A549 (cell line): Measurements from ENCODE around the gene CDYL. TPM values are rescaled to one million over a fixed set of nuclear protein-coding genes. Genes with fewer than 3 reads are reported as not detected.

Source experiments
- ATAC-seq, 2 experiments: fragments of 200-7000 bp in 1 of 2; fragments of >200 bp in 1 of 2; cut with Nextera tagmentation in 1 of 2; cut with Tn5 transposase in 1 of 2; 3 replicates each; pipeline versions ENCODE4 v1.8.0 to v1.9.1; 2018 to 2020; ENCODE audit warnings: mild to moderate bottlenecking in 1 of 2, moderate library complexity in 1 of 2
- CTCF ChIA-PET: fragments of 300-600 bp; sonication (Branson Sonifier 250); formaldehyde crosslinking; extraction: SDS; loops from one replicate; lab custom pipeline; 2021; ENCODE audit warnings: antibody characterized with exemption, inconsistent platforms; lab: Yijun Ruan, JAX
- POLR2A ChIA-PET: fragments of 350-600 bp; formaldehyde crosslinking; extraction: SDS; loops from one replicate; lab custom pipeline; 2021; ENCODE audit warnings: antibody characterized with exemption, inconsistent platforms; lab: Yijun Ruan, JAX
- DNase-seq, 2 experiments: peaks; one replicate each; pipeline versions ENCODE4 v3.0.0 to v3.0.0-alpha.2; 2011 to 2016; ENCODE audit warnings: low read depth in 1 of 2, low spot score in 1 of 2
- FAIRE-seq: peaks from 2 replicates; lab custom pipeline; 2011; peaks lifted over from hg19 to GRCh38; lab: Jason Lieb, UNC
- H3K27ac ChIP-seq, 2 experiments: fragments of >200 bp; sonication (Bioruptor Twin); formaldehyde crosslinking; 3 replicates each; pipeline ENCODE4 v1.5.1; 2016 to 2017
- H3K4me1 ChIP-seq: fragments of >200 bp; sonication (Bioruptor Twin); formaldehyde crosslinking; 3 replicates; pipeline ENCODE4 v1.6.1; 2016
- H3K4me2 ChIP-seq: fragments of >200 bp; sonication (Bioruptor Twin); formaldehyde crosslinking; 3 replicates; pipeline ENCODE4 v1.6.1; 2016
- H3K4me3 ChIP-seq: fragments of >200 bp; sonication (Bioruptor Twin); formaldehyde crosslinking; 3 replicates; pipeline ENCODE4 v1.5.1; 2016
- H3K9me3 ChIP-seq: fragments of >200 bp; sonication (Bioruptor Twin); formaldehyde crosslinking; 3 replicates; pipeline ENCODE4 v1.6.1; 2016
- BCL3 ChIP-seq: fragments of >200 bp; sonication (Bioruptor Twin); formaldehyde crosslinking; IDR thresholded peaks from 3 replicates; pipeline ENCODE4 v1.6.1; 2016
- CBX8 ChIP-seq: fragments of 200-600 bp; sonication (generic); IDR thresholded peaks from 2 replicates; pipeline ENCODE4 v1.6.1; 2016
- CEBPB ChIP-seq, 2 experiments: fragments of >200 bp in 1 of 2; sonication (Bioruptor Twin) in 1 of 2; formaldehyde crosslinking in 1 of 2; IDR thresholded peaks; 2 replicates each; pipeline ENCODE4 v1.6.1; 2012 to 2016
- CHD4 ChIP-seq: fragments of 200-600 bp; sonication (generic); IDR thresholded peaks from 2 replicates; pipeline ENCODE4 v1.6.1; 2016; ENCODE audit warnings: antibody characterized with exemption, mild to moderate bottlenecking, borderline replicate concordance
- ELK1 ChIP-seq: fragments of 150-350 bp; IDR thresholded peaks from 2 replicates; pipeline ENCODE4 v1.6.1; 2014; ENCODE audit warnings: low read depth, mild to moderate bottlenecking, low read length
- EP300 ChIP-seq, 2 experiments: fragments of >200 bp; sonication (Bioruptor Twin); formaldehyde crosslinking; IDR thresholded peaks; 2 replicates in 1 of 2; 3 replicates in 1 of 2; pipeline ENCODE4 v1.6.1; 2016 to 2017
- FOSB ChIP-seq: fragments of 250-450 bp; sonication (Bioruptor Pico); IDR thresholded peaks from 2 replicates; pipeline ENCODE4 v1.5.0; 2020; ENCODE audit warnings: mild to moderate bottlenecking, moderate library complexity
- FOSL2 ChIP-seq, 2 experiments: fragments of 450-650 bp in 1 of 2; fragments of >200 bp in 1 of 2; sonication (Bioruptor Twin) in 1 of 2; formaldehyde crosslinking; IDR thresholded peaks; 2 replicates each; pipeline versions ENCODE4 v1.5.0 to v1.6.1; 2016 to 2020; ENCODE audit warnings: mild to moderate bottlenecking in 1 of 2, moderate library complexity in 1 of 2
- HES2 ChIP-seq: fragments of >200 bp; sonication (Bioruptor Twin); formaldehyde crosslinking; IDR thresholded peaks from 2 replicates; pipeline ENCODE4 v1.6.1; 2016
- HOXA7 ChIP-seq: fragments of 250-450 bp; sonication (Bioruptor Pico); IDR thresholded peaks from 2 replicates; pipeline ENCODE4 v1.5.0; 2020; ENCODE audit warnings: mild to moderate bottlenecking, moderate library complexity
- HOXB13 ChIP-seq: fragments of 250-450 bp; sonication (Bioruptor Pico); IDR thresholded peaks from 2 replicates; pipeline ENCODE4 v1.5.0; 2020; ENCODE audit warnings: low read depth, mild to moderate bottlenecking, moderate library complexity
- HOXB5 ChIP-seq: fragments of 250-450 bp; sonication (Bioruptor Pico); IDR thresholded peaks from 2 replicates; pipeline ENCODE4 v1.5.0; 2020; ENCODE audit warnings: mild to moderate bottlenecking, moderate library complexity
- JUN ChIP-seq, 2 experiments: fragments of >200 bp; sonication (Bioruptor Twin); formaldehyde crosslinking; IDR thresholded peaks; 2 replicates in 1 of 2; 3 replicates in 1 of 2; pipeline ENCODE4 v1.6.1; 2016 to 2017
- MAX ChIP-seq: IDR thresholded peaks from 2 replicates; pipeline ENCODE4 v1.6.1; 2012
- MAZ ChIP-seq: fragments of 150-350 bp; IDR thresholded peaks from 2 replicates; pipeline ENCODE4 v1.6.1; 2014; ENCODE audit warnings: antibody characterized with exemption, low read depth, low read length, borderline replicate concordance
- MYC ChIP-seq: IDR thresholded peaks from 2 replicates; pipeline ENCODE4 v1.6.1; 2012; ENCODE audit warnings: mild to moderate bottlenecking, inconsistent platforms, low read length, improper control_type of control experiment, borderline replicate concordance
- NFE2L2 ChIP-seq: fragments of 150-350 bp; conservative IDR thresholded peaks from 2 replicates; pipeline ENCODE4 v1.6.1; 2014; ENCODE audit warnings: low read length
- NPAS2 ChIP-seq: fragments of 250-450 bp; sonication (Bioruptor Pico); IDR thresholded peaks from 2 replicates; pipeline ENCODE4 v1.8.0; 2022; ENCODE audit warnings: mild to moderate bottlenecking, moderate library complexity, borderline replicate concordance
- NR3C1 ChIP-seq: fragments of >200 bp; sonication (Bioruptor Twin); formaldehyde crosslinking; IDR thresholded peaks from 3 replicates; pipeline ENCODE4 v1.6.1; 2017
- POLR2AphosphoS2 ChIP-seq: conservative IDR thresholded peaks from 2 replicates; pipeline ENCODE4 v1.6.1; 2012; ENCODE audit warnings: low read length, improper control_type of control experiment, inconsistent platforms
- RFX5 ChIP-seq: fragments of 450-650 bp; IDR thresholded peaks from 2 replicates; pipeline ENCODE4 v1.7.1; 2014; ENCODE audit warnings: antibody characterized with exemption, mild to moderate bottlenecking, moderate library complexity
- ZC3H11A ChIP-seq: fragments of 450-650 bp; IDR thresholded peaks from 2 replicates; pipeline ENCODE4 v1.6.1; 2014; ENCODE audit warnings: antibody characterized with exemption, mild to moderate bottlenecking
- ZFP36 ChIP-seq: fragments of 450-650 bp; IDR thresholded peaks from 2 replicates; pipeline ENCODE4 v1.6.1; 2014; ENCODE audit warnings: borderline replicate concordance; ENCODE audit not compliant: partially characterized antibody
- ZNF302 ChIP-seq: fragments of 250-450 bp; sonication (Bioruptor Pico); IDR thresholded peaks from 2 replicates; pipeline ENCODE4 v1.9.0; 2021; ENCODE audit warnings: inconsistent platforms, mild to moderate bottlenecking, moderate library complexity
- WGBS: methylation state at CpG from one replicate; pipeline ENCODE4 v1.1.6; 2017; ENCODE audit errors: missing lambda C conversion rate; 5-methylcytosine and 5-hydroxymethylcytosine counted together
- polyA plus RNA-seq, 4 experiments: library from polyadenylated mRNA; depleted of rRNA in 3 of 4; stranded (reverse); fragments of >200 nt; fragmentation: RNase III in 1 of 4; extraction: RNeasy Plus Mini Kit Qiagen cat#74134 plus additional on column Dnase treatment in 1 of 4; gene quantifications; 2 replicates in 3 of 4; 3 replicates in 1 of 4; pipeline ENCODE4 v1.2.3, GENCODE V29; 2011 to 2017

The CDYL gene
- polyA plus RNA-seq, 2 of the 4 experiments (the other 2 are of a cell fraction), result 18.6 to 42.7 TPM

- CTCF ChIA-PET, result no interaction called here
- TF ChIP-seq FOSL2 (IDR thresholded peaks at IDR 0.05) (no peak), FOSL2 (CRISPR knock-in tag; IDR thresholded peaks at IDR 0.05) (no peak), MYC (no peak), ZNF302 (CRISPR knock-in tag) (no peak), HOXA7 (CRISPR knock-in tag) (no peak), CHD4 (no peak), ELK1 (no peak), CEBPB (IDR thresholded peaks at IDR 0.05) (no peak), BCL3 (no peak), NPAS2 (CRISPR knock-in tag) (no peak), ZC3H11A (no peak), NFE2L2 (no peak), MAX (no peak), HOXB5 (CRISPR knock-in tag) (no peak), POLR2AphosphoS2 (no peak), NR3C1 (no peak), FOSB (CRISPR knock-in tag) (no peak), HES2 (no peak), RFX5 (no peak)
- ATAC-seq (no peak), DNase-seq (no peak), FAIRE-seq (no peak)
- Histone ChIP-seq H3K9me3 (no peaks in the 10 kb centered on the region), H3K27ac (no peak overlapping the region), H3K4me2 (no peak overlapping the region), H3K4me3 (no peak overlapping the region), H3K4me1 (no peaks in the 10 kb centered on the region)
- POLR2A ChIA-PET, result no interaction called here
- WGBS, result 72% methylated on average over 7 of the region's 7 CpGs
These were observed 195.6 kb downstream of the CDYL start for GRCh38 chr6:4971851-4972250.

DNA sequence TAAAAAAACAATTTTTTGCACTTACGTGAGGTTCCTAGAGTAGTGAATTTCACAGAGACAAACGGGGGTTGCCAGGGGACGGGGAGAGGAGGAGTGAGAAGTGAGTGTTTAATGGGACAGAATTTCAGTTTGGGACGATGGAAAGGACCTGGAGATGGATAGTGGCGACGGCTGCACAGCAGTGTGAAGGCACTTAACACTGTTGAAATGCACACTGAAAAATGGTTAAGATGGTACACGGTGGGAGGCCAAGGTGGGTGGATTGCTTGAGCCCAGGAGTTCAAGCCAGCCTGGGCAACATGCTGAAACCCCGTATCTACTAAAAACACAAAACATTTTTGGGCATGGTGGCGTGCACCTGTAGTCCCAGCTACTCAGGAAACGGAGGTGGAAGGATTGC, 196.2 kb downstream of the CDYL start:
- WGBS, result 81% methylated on average over 10 of the region's 10 CpGs
- Histone ChIP-seq H3K4me2 (no peak overlapping the region), H3K4me1 (no peaks in the 10 kb centered on the region), H3K9me3 (no peaks in the 10 kb centered on the region), H3K4me3 (no peak overlapping the region), H3K27ac (no peak overlapping the region)
- TF ChIP-seq CBX8 (no peak), HOXB13 (CRISPR knock-in tag) (no peak), NPAS2 (CRISPR knock-in tag) (no peak), NR3C1 (no peak), MAZ (no peak), EP300 (IDR thresholded peaks at IDR 0.05) (no peak), JUN (IDR thresholded peaks at IDR 0.05) (no peak), HES2 (no peak), ZFP36 (no peak)
- no peak for ATAC-seq
- no peak for DNase-seq
- CTCF ChIA-PET, result no interaction called here
- POLR2A ChIA-PET, result no interaction called here
- no peak for FAIRE-seq
